NCI-H1092 treated with DMSO at 0.1 percent for 48 hours (cell line): ENCODE results near the gene SORCS2.
"Not testable (repeated sequence)": the region's sequence is repeated elsewhere in the genome, so short reads cannot be mapped to it uniquely, and the experiment has no call there.

Source experiments
- DNase-seq: peaks from one replicate; lab custom pipeline; 2025; lab: John Stamatoyannopoulos, UW

SORCS2 gene

GRCh38 chr4:7585768-7586167, 393.4 kb downstream of the SORCS2 start:
- no peak for DNase-seq

- no peak for DNase-seq
Measured at GRCh38 chr4:7587433-7588405, 395.4 kb downstream of the SORCS2 start.

- DNase-seq, result no peak
Measured at GRCh38 chr4:7590189-7590588, 397.9 kb downstream of the SORCS2 start.

- no peak for DNase-seq
Measured at GRCh38 chr4:7590899-7591298, 398.6 kb downstream of the SORCS2 start.

- DNase-seq, result no peak
Measured at GRCh38 chr4:7591409-7592053, 399.2 kb downstream of the SORCS2 start.

GRCh38 chr4:7593646-7594412, 401.5 kb downstream of the SORCS2 start:
- DNase-seq, result no peak

GRCh38 chr4:7595934-7596461, 403.7 kb downstream of the SORCS2 start:
- no peak for DNase-seq

- no peak for DNase-seq
Measured at GRCh38 chr4:7596918-7597606, 404.7 kb downstream of the SORCS2 start.

- no peak for DNase-seq
Measured at GRCh38 chr4:7598939-7599790, 406.8 kb downstream of the SORCS2 start.

GRCh38 chr4:7600247-7600646, 407.9 kb downstream of the SORCS2 start:
- no peak for DNase-seq

GRCh38 chr4:7602166-7602565, 409.8 kb downstream of the SORCS2 start:
- not testable (repeated sequence) for DNase-seq

- DNase-seq, result no peak
Measured at GRCh38 chr4:7607156-7607910, 415.0 kb downstream of the SORCS2 start.

GRCh38 chr4:7608046-7608445, 415.7 kb downstream of the SORCS2 start:
- no peak for DNase-seq

GRCh38 chr4:7609316-7609715, 417.0 kb downstream of the SORCS2 start:
- DNase-seq, result no peak

- no peak for DNase-seq
Measured at GRCh38 chr4:7610022-7610670, 417.8 kb downstream of the SORCS2 start.

- no peak for DNase-seq
Measured at GRCh38 chr4:7610841-7611240, 418.5 kb downstream of the SORCS2 start.

GRCh38 chr4:7612311-7612897, 420.1 kb downstream of the SORCS2 start:
- DNase-seq, result no peak

- no peak for DNase-seq
Measured at GRCh38 chr4:7614350-7614949, 422.1 kb downstream of the SORCS2 start.

- DNase-seq, result no peak
Measured at GRCh38 chr4:7616193-7616592, 423.9 kb downstream of the SORCS2 start.
